HepG2 (cell line): ENCODE data around the gene UCP1. TPM values are rescaled to one million over a fixed set of nuclear protein-coding genes. Genes with fewer than 3 reads are reported as not detected.

Experiments
- AKAP8 ChIP-seq: sonication (generic); formaldehyde crosslinking; IDR thresholded peaks from 2 replicates; pipeline ENCODE4 v1.5.1; 2020; ENCODE audit warnings: mild to moderate bottlenecking, missing genetic modification reagents
- BCL6 ChIP-seq: IDR thresholded peaks from 2 replicates; pipeline ENCODE4 v1.6.1; 2016; ENCODE audit warnings: missing genetic modification reagents, missing compliant biosample characterization
- CEBPG ChIP-seq: IDR thresholded peaks from 2 replicates; pipeline ENCODE4 v1.6.1; 2016
- CENPT ChIP-seq: sonication (generic); formaldehyde crosslinking; IDR thresholded peaks from 2 replicates; pipeline ENCODE4 v1.8.0; 2022; ENCODE audit warnings: low read depth, mild to moderate bottlenecking, moderate library complexity, missing genetic modification reagents
- DPF2 ChIP-seq: sonication (generic); formaldehyde crosslinking; IDR thresholded peaks from 2 replicates; pipeline ENCODE4 v1.4.0; 2020; ENCODE audit warnings: mild to moderate bottlenecking, low read depth, missing genetic modification reagents, borderline replicate concordance
- MBD4 ChIP-seq: IDR thresholded peaks from 2 replicates; pipeline ENCODE4 v1.6.1; 2012; ENCODE audit warnings: low read length, inconsistent platforms, borderline replicate concordance
- MZF1 ChIP-seq: sonication (generic); formaldehyde crosslinking; IDR thresholded peaks from 2 replicates; pipeline ENCODE4 v1.8.1; 2023; ENCODE audit warnings: mild to moderate bottlenecking, missing genetic modification reagents, borderline replicate concordance
- NAIF1 ChIP-seq: sonication (generic); formaldehyde crosslinking; IDR thresholded peaks from 2 replicates; pipeline ENCODE4 v1.5.0; 2020; ENCODE audit warnings: mild to moderate bottlenecking, missing genetic modification reagents, borderline replicate concordance
- RCOR2 ChIP-seq: IDR thresholded peaks from 2 replicates; pipeline ENCODE4 v1.6.1; 2016; ENCODE audit warnings: missing biosample characterization, missing genetic modification reagents
- RFX3 ChIP-seq: IDR thresholded peaks from 2 replicates; pipeline ENCODE4 v1.6.1; 2016; ENCODE audit warnings: missing biosample characterization, missing genetic modification reagents
- SNAI1 ChIP-seq: sonication (generic); formaldehyde crosslinking; IDR thresholded peaks from 2 replicates; pipeline ENCODE4 v1.5.0; 2020; ENCODE audit warnings: mild to moderate bottlenecking, missing genetic modification reagents, borderline replicate concordance
- ZBTB38 ChIP-seq: sonication (generic); formaldehyde crosslinking; IDR thresholded peaks from 2 replicates; pipeline ENCODE4 v1.5.1; 2020; ENCODE audit warnings: mild to moderate bottlenecking, missing genetic modification reagents
- ZNF333 ChIP-seq: sonication (generic); formaldehyde crosslinking; IDR thresholded peaks from 2 replicates; pipeline ENCODE4 v1.4.0; 2020; ENCODE audit warnings: mild to moderate bottlenecking, missing genetic modification reagents, borderline replicate concordance
- ZNF33A ChIP-seq: sonication (generic); formaldehyde crosslinking; IDR thresholded peaks from 2 replicates; pipeline ENCODE4 v1.5.1; 2020; ENCODE audit warnings: missing genetic modification reagents, mild to moderate bottlenecking, moderate library complexity, borderline replicate concordance
- ZNF484 ChIP-seq: sonication (generic); formaldehyde crosslinking; IDR thresholded peaks from 2 replicates; pipeline ENCODE4 v1.5.1; 2020; ENCODE audit warnings: mild to moderate bottlenecking, low read depth, missing genetic modification reagents, borderline replicate concordance
- ZNF530 ChIP-seq: sonication (generic); formaldehyde crosslinking; IDR thresholded peaks from 2 replicates; pipeline ENCODE4 v1.5.0; 2020; ENCODE audit warnings: low read depth, mild to moderate bottlenecking, missing genetic modification reagents
- ZNF558 ChIP-seq: sonication (generic); formaldehyde crosslinking; IDR thresholded peaks from 2 replicates; pipeline ENCODE4 v1.9.0; 2022; ENCODE audit warnings: mild to moderate bottlenecking, missing genetic modification reagents, borderline replicate concordance
- ZNF670 ChIP-seq: sonication (generic); formaldehyde crosslinking; IDR thresholded peaks from 2 replicates; pipeline ENCODE4 v1.8.0; 2022; ENCODE audit warnings: mild to moderate bottlenecking, missing genetic modification reagents, borderline replicate concordance
- ZNF772 ChIP-seq: sonication (generic); formaldehyde crosslinking; IDR thresholded peaks from 2 replicates; pipeline ENCODE4 v1.5.0; 2020; ENCODE audit warnings: mild to moderate bottlenecking, missing genetic modification reagents
- polyA plus RNA-seq, 8 experiments: library from polyadenylated mRNA; depleted of rRNA in 3 of 8; stranded (reverse) in 7 of 8; unstranded in 1 of 8; fragments of >200 nt; fragmentation: Illumina TruSeq in 4 of 8; extraction: Trizol in 4 of 8; gene quantifications; 2 replicates each; pipeline versions ENCODE4 v1.2.1 to v1.2.3, GENCODE V29; 2011 to 2016; ENCODE audit warnings: low read depth in 4 of 8, missing spikeins in 1 of 8, mixed read lengths in 1 of 8; ENCODE audit not compliant: insufficient read depth in 1 of 8
- total RNA-seq, 5 experiments: library from RNA; depleted of rRNA; stranded (reverse); fragments of >200 nt; fragmentation: Illumina TruSeq; extraction: Trizol; gene quantifications; 2 replicates each; pipeline ENCODE4 v1.2.3, GENCODE V29; 2016; ENCODE audit warnings: low read depth in 1 of 5
- TF ChIP-seq, protein P1 (sequence below): sonication (generic); formaldehyde crosslinking; conservative IDR thresholded peaks from 2 replicates; pipeline ENCODE4 v1.4.0; 2020; ENCODE audit warnings: missing genetic modification reagents
- TF ChIP-seq, protein P2 (sequence below): sonication (generic); formaldehyde crosslinking; IDR thresholded peaks from 2 replicates; pipeline ENCODE4 v1.4.0; 2020; ENCODE audit warnings: missing genetic modification reagents
- TF ChIP-seq, protein P3 (sequence below): sonication (generic); formaldehyde crosslinking; IDR thresholded peaks from 2 replicates; pipeline ENCODE4 v1.5.1; 2020; ENCODE audit warnings: missing genetic modification reagents, mild to moderate bottlenecking, borderline replicate concordance

Gene UCP1
- total and polyA plus RNA-seq, 2 of the 13 experiments (the other 11 are each of a cell fraction or from before 2014, with no cell fraction given): 0.11 TPM

GRCh38 chr4:140523857-140524742, 44.7 kb downstream of the UCP1 start, which contains the start of gene ELMOD2 (continued):
- TF ChIP-seq ZNF333 (CRISPR knock-in tag) (peak; percentile 29; the same call in 1 of the 2 replicates), ZNF530 (CRISPR knock-in tag) (no peak), AKAP8 (CRISPR knock-in tag) (no peak), CEBPG (CRISPR knock-in tag) (no peak; the same call in 1 of the 2 replicates), RCOR2 (no peak), ZNF33A (CRISPR knock-in tag) (no peak), ZBTB38 (CRISPR knock-in tag) (peak; percentile 59; the same call in 1 of the 2 replicates), BCL6 (CRISPR knock-in tag) (peak; percentile 16; the same call in 1 of the 2 replicates), ZNF670 (CRISPR knock-in tag) (0 out of 2 replicates have a peak, but pooled peaks have one; percentile 41), CENPT (no peak), ZNF558 (no peak), RFX3 (peak; percentile 97), SNAI1 (CRISPR knock-in tag) (no peak), NAIF1 (CRISPR knock-in tag) (peak; percentile 82; the same call in 1 of the 2 replicates), MZF1 (CRISPR knock-in tag) (no peak), ZNF484 (CRISPR knock-in tag) (no peak), MBD4 (no peak), DPF2 (no peak), ZNF772 (CRISPR knock-in tag) (no peak)
- TF ChIP-seq, protein P1, sequence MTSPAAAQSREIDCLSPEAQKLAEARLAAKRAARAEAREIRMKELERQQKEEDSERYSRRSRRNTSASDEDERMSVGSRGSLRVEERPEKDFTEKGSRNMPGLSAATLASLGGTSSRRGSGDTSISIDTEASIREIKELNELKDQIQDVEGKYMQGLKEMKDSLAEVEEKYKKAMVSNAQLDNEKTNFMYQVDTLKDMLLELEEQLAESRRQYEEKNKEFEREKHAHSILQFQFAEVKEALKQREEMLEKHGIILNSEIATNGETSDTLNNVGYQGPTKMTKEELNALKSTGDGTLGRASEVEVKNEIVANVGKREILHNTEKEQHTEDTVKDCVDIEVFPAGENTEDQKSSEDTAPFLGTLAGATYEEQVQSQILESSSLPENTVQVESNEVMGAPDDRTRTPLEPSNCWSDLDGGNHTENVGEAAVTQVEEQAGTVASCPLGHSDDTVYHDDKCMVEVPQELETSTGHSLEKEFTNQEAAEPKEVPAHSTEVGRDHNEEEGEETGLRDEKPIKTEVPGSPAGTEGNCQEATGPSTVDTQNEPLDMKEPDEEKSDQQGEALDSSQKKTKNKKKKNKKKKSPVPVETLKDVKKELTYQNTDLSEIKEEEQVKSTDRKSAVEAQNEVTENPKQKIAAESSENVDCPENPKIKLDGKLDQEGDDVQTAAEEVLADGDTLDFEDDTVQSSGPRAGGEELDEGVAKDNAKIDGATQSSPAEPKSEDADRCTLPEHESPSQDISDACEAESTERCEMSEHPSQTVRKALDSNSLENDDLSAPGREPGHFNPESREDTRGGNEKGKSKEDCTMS (CRISPR knock-in tag): no peak
- TF ChIP-seq, protein P2, sequence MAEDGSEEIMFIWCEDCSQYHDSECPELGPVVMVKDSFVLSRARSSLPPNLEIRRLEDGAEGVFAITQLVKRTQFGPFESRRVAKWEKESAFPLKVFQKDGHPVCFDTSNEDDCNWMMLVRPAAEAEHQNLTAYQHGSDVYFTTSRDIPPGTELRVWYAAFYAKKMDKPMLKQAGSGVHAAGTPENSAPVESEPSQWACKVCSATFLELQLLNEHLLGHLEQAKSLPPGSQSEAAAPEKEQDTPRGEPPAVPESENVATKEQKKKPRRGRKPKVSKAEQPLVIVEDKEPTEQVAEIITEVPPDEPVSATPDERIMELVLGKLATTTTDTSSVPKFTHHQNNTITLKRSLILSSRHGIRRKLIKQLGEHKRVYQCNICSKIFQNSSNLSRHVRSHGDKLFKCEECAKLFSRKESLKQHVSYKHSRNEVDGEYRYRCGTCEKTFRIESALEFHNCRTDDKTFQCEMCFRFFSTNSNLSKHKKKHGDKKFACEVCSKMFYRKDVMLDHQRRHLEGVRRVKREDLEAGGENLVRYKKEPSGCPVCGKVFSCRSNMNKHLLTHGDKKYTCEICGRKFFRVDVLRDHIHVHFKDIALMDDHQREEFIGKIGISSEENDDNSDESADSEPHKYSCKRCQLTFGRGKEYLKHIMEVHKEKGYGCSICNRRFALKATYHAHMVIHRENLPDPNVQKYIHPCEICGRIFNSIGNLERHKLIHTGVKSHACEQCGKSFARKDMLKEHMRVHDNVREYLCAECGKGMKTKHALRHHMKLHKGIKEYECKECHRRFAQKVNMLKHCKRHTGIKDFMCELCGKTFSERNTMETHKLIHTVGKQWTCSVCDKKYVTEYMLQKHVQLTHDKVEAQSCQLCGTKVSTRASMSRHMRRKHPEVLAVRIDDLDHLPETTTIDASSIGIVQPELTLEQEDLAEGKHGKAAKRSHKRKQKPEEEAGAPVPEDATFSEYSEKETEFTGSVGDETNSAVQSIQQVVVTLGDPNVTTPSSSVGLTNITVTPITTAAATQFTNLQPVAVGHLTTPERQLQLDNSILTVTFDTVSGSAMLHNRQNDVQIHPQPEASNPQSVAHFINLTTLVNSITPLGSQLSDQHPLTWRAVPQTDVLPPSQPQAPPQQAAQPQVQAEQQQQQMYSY (CRISPR knock-in tag): no peak
- TF ChIP-seq, protein P3, sequence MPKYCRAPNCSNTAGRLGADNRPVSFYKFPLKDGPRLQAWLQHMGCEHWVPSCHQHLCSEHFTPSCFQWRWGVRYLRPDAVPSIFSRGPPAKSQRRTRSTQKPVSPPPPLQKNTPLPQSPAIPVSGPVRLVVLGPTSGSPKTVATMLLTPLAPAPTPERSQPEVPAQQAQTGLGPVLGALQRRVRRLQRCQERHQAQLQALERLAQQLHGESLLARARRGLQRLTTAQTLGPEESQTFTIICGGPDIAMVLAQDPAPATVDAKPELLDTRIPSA (CRISPR knock-in tag): no peak
